Stimulated activated CD4-positive, alpha-beta T cell treated with anti-CD3 and anti-CD28 coated beads, Interleukin-4, amount 100 ng/mL, for 1 hour (primary cell): ENCODE data around the gene MLST8.
"Not testable (repeated sequence)": the region's sequence is repeated elsewhere in the genome, so short reads cannot be mapped to it uniquely, and the experiment has no call there.

Source experiments
- DNase-seq: peaks from one replicate; pipeline ENCODE4 v3.0.0-alpha.2; 2020

Gene MLST8

DNA sequence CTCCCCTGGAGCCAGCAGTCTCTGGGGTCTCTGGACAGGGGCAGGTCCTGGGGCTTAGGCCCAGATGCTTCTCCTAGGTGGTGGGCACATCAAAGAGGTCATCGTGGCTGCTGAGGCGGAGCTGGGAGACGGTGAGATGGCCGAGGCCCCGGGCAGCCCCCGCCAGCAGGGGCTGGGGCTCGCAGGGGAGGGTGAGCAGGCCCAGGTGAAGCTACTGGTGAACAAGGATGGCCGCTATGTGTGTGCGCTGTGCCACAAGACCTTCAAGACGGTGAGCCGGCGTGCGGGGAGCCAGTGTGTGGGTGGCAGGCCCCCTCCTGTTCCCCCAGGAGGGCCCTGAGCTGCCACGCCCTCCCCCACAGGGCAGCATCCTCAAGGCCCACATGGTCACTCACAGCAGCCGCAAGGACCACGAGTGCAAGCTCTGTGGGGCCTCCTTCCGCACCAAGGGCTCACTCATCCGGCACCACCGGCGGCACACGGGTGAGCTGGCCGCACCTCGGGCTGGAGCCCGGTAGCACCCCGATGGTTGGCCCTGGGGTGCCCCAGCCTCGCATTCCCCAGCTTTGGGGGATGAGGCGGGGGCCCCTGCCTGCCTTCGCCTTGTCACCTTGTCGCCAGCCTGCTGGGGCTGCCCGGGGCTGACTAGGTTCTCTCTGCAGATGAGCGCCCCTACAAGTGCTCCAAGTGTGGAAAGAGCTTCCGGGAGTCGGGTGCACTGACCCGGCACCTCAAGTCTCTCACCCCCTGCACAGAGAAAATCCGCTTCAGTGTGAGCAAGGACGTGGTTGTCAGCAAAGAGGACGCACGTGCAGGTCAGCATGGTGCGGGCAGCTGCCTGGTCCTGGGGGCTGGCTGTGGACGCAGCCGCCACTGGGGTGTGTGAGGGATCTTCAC is 27.1 kb downstream of the MLST8 start:
- no peak for DNase-seq

DNA sequence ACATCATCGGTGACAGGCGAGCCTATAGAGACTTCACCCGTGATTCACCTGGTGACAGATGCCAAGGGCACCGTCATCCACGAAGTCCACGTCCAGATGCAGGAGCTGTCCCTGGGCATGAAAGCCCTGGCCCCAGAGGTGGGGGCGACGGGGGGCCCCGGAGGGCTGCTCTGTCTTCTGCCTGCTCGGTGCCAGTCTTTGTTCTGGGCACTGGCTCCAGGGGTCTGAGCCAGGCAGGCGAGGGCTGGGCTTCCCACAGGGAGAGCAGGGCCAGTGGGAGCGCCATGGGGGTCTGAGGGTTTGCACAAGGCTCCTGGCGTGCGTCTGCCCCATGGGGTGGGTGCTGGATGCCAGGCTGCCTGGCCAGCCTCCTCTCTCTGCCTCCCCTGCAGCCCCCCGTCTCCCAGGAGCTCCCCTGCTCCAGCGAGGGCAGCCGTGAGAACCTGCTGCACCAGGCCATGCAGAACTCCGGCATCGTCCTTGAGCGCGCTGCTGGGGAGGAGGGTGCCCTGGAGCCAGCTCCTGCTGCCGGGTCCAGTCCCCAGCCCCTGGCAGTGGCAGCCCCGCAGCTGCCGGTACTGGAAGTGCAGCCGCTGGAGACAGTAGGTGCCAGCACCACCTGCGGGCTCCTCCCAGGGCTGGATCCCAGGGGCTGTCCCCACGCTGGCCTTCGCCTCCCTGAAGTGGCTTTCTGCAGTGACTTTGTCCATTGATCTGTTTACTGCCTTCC is 28.0 kb downstream of the MLST8 start:
- DNase-seq: no peak

DNA sequence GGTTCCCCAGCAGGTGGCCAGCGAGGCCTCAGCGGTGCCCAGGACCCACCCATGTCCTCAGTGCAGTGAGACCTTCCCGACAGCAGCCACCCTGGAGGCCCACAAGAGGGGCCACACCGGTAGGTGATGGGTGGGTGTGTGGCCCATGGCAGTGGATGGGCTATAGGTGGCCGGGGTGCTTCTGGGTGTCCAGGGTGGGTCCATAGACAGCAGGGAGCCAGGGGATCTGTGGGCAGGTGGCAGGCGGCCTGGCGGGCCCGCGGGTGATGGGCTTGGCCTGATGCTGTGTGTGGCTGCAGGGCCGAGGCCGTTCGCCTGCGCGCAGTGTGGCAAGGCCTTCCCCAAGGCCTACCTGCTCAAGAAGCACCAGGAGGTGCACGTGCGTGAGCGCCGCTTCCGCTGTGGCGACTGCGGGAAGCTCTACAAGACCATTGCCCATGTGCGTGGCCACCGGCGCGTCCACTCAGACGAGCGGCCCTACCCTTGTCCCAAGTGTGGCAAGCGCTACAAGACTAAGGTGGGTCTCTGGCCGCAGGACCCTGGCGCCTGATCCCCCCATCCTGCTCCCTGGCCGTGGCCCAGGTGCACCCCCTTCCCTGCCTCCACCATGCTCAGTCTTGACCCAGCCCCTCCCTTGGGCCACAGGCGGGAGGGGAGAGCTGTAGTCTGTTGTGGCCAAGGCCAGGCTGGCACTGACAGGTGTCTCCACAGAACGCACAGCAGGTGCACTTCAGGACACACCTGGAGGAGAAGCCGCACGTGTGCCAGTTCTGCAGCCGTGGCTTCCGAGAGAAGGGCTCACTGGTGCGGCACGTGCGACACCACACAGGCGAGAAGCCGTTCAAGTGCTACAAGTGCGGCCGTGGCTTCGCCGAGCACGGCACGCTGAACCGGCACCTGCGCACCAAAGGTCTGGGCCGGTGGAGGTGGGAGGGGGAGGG is 28.9 kb downstream of the MLST8 start:
- DNase-seq: no peak

DNA sequence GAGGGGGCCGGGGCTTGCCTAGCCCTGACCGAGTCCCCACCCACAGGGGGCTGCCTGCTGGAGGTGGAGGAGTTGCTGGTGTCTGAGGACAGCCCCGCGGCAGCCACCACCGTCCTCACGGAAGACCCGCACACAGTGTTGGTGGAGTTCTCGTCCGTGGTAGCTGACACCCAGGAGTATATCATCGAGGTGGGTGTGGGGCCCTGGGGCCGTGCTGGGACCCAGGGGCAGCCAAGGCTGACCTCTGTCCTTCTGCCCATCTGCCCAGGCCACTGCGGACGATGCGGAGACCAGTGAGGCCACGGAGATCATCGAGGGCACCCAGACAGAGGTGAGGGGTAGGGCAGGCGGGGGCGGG is 29.5 kb downstream of the MLST8 start:
- no peak for DNase-seq

DNA sequence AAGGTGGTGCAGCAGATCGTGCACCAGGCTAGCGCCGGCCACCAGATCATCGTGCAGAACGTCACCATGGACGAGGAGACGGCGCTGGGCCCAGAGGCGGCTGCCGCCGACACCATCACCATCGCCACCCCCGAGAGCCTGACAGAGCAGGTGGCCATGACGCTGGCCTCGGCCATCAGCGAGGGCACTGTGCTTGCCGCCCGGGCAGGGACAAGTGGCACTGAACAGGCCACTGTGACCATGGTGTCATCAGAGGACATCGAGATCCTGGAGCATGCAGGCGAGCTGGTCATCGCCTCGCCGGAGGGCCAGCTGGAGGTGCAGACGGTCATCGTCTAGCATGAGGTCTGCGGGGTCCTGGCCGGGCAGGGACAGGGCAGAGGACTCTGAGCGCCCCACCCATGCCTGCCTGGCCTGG is 30.0 kb downstream of the MLST8 start:
- no peak for DNase-seq

DNA sequence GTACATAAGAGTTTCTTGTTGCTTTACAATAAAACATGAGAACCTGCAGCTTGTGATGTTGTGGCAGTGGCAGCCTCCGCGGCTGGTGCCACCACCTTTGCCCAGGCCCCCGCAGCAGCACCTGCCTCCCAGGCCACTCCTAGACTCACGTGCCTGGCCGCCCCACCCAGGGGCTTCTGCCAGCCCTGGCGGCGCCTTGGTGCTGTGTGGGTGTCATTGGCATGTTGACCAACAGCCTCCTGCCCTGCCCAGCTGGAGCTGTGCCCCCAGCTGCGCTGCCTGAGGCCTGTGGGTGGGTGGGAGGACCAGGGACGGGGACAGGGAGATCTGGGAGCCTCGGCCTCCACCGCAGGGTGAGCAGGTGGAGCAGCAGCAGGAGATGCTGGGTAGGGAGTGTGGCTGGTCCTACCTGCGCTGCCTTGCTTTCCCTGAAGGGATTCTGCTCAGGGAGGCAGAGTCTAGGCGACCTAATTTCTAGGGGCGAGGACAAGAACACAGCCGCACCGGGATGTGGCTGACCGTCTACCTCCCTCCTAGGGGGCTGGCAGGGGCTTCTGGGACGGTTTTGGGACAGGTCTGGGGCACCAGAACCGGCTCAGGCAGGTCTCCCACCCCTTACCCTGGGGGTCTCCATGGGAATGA is 30.6 kb downstream of the MLST8 start:
- DNase-seq: no peak

DNA sequence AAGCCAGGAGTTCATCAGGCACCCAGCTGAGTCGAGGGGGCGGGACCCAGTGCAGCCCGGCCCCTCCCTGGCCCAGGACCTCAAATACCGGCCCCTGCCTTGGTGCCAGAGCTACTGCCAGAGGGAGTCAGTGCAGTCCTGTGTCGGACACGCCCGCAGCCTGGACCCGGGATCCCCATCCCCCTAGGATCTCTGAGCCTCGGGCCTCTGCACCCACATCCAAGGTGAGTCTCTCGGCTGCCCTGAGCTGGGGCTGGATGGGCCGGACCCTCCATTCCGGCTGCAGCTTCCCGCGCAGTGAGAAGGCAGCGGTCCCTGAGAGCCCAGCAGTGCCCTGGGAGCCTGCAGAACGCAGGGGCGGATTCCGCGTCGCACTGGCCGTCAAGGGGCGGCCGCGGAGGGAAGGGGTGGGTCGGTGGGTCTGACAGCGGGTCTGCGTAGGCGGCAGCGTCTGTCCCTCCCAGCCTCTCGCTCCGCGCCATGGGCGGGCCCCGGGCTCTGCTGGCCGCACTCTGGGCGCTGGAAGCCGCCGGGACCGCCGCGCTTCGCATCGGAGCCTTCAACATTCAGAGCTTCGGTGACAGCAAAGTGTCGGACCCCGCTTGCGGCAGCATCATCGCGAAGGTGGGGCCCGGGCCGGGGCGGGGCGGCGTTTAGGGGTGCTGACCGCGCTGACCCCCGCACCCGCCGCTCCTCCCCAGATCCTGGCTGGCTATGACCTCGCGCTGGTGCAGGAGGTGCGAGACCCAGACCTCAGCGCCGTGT is 31.3 kb downstream of the MLST8 start, which contains the start of gene DNASE1L2:
TSS of gene DNASE1L2 (plus strand) at position 108 of the 765 bp plus-strand sequence. CDS start at position 481, 373 bp downstream.
- DNase-seq: no peak

DNA sequence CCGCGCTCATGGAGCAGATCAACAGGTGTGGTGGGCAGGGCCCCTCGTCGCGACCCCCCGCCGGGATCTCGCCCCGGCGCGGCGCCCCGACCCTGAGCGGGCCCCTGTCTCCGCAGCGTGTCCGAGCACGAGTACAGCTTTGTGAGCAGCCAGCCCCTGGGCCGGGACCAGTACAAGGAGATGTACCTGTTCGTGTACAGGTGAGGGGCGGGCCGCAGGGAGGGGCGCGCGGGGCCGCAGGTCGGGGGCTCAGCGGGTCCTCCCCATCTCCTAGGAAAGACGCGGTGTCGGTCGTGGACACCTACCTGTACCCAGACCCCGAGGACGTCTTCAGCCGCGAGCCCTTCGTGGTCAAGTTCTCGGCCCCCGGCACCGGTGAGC is 31.8 kb downstream of the MLST8 start:
- no peak for DNase-seq

DNA sequence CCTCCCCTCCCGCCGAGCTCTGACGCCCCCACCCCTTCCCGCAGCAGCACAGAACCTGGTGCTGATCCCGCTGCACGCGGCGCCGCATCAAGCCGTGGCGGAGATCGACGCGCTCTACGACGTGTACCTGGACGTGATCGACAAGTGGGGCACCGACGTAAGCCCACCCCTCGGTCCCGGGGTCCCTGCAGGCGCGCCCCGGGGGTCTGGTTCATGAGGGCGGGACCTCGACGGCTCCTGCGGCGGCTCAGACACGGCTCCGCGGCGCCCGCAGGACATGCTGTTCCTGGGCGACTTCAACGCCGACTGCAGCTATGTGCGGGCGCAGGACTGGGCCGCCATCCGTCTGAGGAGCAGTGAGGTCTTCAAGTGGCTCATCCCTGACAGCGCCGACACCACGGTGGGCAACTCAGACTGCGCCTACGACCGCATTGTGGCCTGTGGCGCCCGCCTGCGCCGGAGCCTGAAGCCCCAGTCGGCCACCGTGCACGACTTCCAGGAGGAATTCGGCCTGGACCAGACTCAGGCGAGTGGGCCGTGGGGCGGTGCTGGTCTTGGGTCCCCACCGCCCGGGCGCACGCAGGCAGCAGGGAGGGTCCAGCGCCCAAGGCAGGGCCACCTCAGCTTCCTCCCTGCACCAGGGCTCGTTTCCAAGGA is 32.4 kb downstream of the MLST8 start:
- no peak for DNase-seq

DNA sequence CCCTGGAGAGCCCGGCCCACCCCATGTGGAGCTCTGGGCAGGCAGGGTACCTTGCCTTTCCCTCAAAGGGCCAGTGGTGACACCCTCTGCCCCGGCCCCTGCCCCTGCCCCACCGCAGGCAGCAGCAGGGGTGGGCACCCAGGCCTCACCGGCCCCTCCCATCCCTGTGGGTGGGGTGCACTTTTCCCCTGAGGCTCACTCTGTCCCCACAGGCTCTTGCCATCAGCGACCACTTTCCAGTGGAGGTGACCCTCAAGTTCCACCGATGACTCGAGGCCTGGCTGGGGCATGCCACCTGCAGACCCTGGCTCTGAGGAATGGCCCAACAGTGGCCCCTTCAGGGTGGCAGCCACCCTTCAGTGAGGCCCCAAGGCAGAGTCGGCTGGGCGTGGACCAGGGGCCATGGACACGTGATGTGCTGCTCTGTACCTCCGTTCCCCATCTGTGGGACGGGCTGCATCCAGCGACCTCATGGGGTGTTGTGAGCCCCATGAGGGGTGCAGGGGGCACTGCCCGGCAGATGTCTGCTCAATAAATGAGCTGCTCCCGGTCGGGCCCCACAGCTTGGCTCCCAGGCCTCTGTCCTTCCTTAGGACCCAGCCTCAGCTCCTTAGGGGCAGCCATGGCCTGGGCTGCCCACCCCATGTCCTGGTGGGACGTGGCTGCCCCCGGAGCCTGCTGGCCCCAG is 33.0 kb downstream of the MLST8 start:
- DNase-seq: no peak

DNA sequence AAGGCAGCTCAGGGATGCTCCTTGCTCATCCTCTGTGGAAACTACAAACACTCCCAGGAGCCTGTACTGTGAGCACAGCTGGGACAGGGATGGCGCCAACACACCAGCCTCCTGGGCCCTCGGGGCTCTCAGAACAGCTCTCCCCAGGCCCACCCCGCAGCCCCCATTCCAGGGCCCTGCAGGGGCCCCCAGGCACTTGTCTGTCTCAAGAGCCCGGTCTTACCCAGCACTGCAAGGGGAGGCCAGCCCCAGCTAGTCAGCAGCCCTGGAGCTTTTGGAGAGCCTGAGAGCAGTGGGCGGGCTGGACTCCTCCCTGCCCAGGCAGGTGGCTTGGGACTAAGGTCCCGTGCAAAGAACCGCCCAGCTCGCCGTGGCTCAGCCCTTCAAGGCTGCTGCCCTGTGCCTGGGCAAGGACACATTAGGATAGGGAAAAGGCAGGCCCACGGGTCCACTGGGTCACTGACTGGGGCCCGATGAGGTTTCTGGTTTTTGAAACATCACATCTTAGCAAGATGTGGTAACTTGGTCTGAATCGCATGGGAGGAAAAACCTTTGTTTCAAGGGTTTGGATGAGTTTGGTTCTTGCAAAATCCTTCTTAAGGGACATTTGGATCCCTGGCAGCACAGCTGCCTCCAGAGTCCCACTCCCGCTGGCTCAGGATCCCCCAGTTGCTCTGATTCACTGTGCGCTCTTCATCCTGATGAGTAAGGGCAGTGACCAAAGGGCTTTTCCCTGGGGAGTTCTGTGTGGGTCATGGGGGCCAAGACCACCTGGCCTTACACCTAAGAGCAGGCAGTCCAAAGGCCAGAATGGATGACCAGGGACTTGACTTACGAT is 33.8 kb downstream of the MLST8 start:
- no peak for DNase-seq

DNA sequence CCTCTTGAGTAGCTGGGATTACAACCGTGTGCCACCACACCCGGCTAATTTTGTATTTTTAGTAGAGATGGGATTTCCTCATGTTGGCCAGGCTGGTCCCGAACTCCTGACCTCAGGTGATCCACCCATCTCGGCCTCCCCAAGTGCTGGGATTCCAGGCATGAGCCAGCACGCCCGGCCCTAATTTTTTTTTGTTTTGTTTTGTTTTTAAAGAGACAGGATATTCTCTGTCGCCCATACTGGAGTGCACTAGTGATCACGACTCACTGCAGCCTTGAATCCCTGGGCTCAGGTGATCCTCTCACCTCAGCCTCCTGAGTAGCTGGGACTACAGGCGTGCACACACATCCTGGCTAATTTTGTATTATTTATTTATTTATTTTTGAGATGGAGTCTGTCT is 35.1 kb downstream of the MLST8 start:
- not testable (repeated sequence) for DNase-seq

DNA sequence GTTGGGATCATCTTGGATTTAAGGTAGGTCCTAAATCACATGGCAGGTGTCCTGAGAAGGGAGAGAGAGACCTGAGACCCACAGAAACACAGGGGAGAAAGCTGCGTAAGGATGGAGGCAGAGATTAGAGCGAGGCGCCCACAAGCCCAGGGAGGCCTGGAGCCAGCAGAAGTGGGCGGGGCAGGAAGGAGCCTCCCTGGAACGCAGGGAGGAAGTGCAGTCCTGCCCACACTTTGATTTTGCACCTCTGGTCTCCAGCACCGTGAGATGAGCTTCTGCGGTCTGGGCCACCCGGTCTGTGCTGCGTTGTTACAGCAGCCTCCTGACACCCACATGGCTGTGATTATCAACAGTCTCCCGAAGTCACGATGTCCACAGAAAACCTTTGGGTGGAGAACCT is 37.3 kb downstream of the MLST8 start:
- DNase-seq: no peak

DNA sequence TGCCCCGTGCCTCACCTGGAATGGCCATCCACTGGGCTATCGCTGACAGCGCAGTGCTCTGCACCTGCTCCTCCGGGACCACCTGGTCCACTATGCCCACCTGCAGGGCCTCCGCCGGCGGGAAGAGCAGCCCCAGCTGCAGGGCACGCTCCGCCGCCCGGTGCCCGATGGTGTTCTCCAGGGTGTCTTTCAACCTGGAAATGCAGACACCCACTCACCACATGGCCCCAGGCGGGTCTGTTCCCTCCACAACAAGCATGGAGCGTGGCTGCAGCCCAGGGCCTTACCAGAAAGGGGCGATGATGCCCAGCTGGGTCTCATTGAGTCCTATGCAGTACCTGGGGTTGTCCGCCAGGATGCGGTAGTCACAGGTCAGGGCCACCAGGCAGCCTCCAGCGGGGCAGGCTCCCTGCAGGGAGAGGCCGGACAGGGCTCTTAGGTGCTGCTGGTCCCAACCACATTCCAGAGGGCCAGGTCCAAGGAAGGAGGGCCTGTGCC is 37.8 kb downstream of the MLST8 start:
- no peak for DNase-seq

DNA sequence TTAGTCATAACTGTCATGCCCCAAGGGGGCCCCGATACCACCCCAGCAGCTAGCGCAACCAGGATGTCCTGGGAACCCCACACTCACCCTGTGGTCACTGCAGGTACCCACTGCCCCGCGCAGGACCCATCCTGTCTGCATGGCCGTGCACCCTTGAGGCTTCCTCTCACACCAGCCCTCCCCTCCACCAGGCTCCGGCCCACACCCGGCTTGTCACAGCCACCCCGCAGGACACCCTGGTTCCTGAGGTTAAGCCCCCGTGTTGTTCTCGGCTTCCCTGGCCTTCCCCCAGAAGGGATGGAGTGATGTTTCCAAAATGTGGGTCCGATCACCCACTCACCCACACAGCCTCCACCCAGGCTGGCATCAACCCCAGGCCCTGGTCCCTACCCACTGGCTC is 38.5 kb downstream of the MLST8 start:
- DNase-seq: no peak

DNA sequence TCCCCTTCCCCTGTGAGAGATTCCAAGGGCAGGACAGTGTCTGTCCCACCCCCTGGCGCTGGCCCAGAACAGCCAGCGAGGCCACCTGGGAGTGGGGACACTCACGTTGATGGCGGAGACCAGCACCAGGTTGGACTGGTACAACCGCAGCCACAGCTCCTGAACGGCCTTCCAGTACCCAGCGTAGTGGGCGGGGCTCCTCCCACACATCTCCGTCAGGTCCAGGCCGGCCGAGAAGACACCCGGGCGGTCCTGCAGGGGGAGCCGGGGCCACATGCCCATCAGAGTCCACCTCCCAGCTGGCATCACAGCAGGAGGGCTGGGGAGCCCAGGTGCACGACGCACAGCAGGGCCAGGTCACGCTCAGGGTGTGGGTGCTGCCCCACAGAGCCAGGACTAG is 39.0 kb downstream of the MLST8 start:
- no peak for DNase-seq

DNA sequence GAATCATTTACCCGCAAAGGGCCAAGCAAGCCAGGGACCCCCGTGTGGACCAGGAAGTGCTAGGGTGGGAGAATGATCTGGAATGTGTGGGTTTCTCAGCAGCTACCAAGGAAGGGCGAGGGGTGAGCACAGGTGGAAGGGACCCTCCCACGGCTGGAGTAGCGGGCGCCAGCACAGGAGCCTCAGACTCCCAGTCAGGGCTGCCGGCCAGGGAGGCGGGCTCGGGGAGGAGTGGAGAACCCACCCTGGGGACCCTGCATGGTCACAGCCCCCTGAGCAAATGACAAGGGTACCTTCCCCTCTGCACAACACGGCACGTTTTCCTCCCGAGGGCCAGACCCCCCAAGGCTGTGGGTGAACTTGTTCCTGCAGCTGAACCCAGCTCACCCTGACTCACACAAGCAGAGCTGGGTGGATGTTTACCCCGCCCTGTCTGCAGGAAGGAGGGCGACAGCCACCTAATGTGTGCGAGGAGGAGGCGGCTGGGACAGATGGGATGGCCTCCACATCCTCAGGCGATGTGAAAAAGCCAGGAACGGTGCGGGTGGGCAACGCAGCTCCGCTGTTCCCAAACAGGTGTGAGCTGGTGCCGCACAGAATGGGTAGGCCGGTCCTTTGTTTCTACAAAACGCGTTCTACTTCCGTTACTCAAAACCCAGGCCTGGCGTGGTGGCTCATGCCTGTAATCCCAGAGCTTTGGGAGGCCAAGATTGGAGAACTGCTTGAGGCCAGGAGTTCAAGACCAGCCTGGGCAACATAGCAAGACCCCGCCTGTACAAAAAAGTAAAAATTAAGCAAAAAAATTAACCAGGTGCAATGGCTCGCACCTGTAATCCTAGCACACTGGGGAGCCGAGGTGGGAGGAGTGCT is 39.9 kb downstream of the MLST8 start:
- DNase-seq: no peak

DNA sequence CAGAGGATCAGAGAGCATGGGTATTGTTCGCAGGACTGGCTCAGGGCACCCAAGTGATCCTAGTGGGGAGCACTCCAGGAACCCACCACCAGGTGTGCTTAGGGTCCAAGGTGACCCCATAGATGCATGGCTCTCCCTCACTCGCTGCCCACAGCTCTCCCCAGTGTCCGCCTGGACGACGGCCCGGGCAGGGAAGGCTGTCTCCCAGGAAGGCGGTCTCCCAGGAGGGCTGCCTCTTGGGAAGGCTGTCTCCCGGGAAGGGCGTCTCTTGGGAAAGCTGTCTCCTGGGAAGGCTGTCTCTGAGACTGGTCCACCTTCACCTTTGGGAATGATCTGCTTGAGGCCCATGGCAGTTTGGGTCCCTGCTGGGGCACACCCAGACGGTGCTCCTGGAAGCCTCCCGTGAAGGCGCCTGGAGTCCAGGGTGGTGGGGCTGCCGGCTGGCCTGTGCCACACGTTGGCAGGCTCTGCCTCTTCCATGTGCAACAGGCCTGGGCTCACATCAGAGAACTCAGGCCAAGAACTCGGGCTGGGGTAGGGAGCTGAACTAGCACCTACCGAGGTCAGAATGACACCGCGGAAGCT is 41.1 kb downstream of the MLST8 start:
- no peak for DNase-seq
